IMR-90 (cell line): ENCODE data around the gene SLC25A25. TPM values are rescaled to one million over a fixed set of nuclear protein-coding genes. Genes with fewer than 3 reads are reported as not detected.

Experiments
- ATAC-seq: fragments of 200-7000 bp; cut with Tn5 transposase; 2 replicates; pipeline ENCODE4 v1.9.1; 2020; ENCODE audit warnings: low read depth, mild to moderate bottlenecking, moderate library complexity
- BruUV-seq: library from RNA; stranded (reverse); fragments of 400-500 nt; replicated peaks from 2 replicates; lab custom pipeline; 2021; lab: Mats Ljungman, UMichigan
- CTCF ChIA-PET: fragments of 300-600 bp; formaldehyde crosslinking; extraction: SDS; loops from one replicate; lab custom pipeline; 2021; ENCODE audit warnings: antibody characterized with exemption; lab: Yijun Ruan, JAX
- POLR2A ChIA-PET: fragments of 300-600 bp; sonication (Branson Sonifier 250); formaldehyde crosslinking; loops from one replicate; lab custom pipeline; 2022; ENCODE audit warnings: antibody characterized with exemption; ENCODE audit not compliant: unreplicated experiment; lab: Charles Lee
- DNase-seq: peaks from one replicate; pipeline ENCODE4 v3.0.0; 2013
- H2AFZ ChIP-seq: replicated peaks from 2 replicates; pipeline ENCODE3; 2013; ENCODE audit warnings: low read length, mild to moderate bottlenecking; ENCODE audit not compliant: poor library complexity
- H2AK5ac ChIP-seq: 2 replicates; pipeline ENCODE4 v1.6.1; 2013; ENCODE audit warnings: low read depth, low read length, inconsistent platforms
- H2AK9ac ChIP-seq: replicated peaks from 2 replicates; pipeline ENCODE3; 2013; ENCODE audit warnings: mild to moderate bottlenecking, low read depth, low read length, moderate library complexity; ENCODE audit not compliant: poor library complexity
- H2BK120ac ChIP-seq: 2 replicates; pipeline ENCODE4 v1.6.1; 2013; ENCODE audit warnings: low read depth, low read length, inconsistent platforms
- H2BK15ac ChIP-seq: 3 replicates; pipeline ENCODE4 v1.6.1; 2013; ENCODE audit warnings: low read depth, low read length, inconsistent platforms
- H2BK20ac ChIP-seq: 2 replicates; pipeline ENCODE4 v1.6.1; 2013; ENCODE audit warnings: low read depth, mild to moderate bottlenecking, inconsistent platforms, low read length, moderate library complexity
- H2BK5ac ChIP-seq: 2 replicates; pipeline ENCODE4 v1.6.1; 2013; ENCODE audit warnings: mild to moderate bottlenecking, low read depth, low read length, inconsistent platforms; ENCODE audit not compliant: poor library complexity, severe bottlenecking
- H3K14ac ChIP-seq: replicated peaks from 2 replicates; pipeline ENCODE4 v1.6.1; 2013; ENCODE audit warnings: low read depth, low read length, inconsistent platforms
- H3K18ac ChIP-seq: 2 replicates; pipeline ENCODE4 v1.6.1; 2013; ENCODE audit warnings: low read depth, low read length, control low read depth
- H3K23ac ChIP-seq: 2 replicates; pipeline ENCODE4 v1.6.1; 2013; ENCODE audit warnings: low read depth, low read length, inconsistent platforms
- H3K27ac ChIP-seq: 2 replicates; pipeline ENCODE4 v1.5.1; 2013; ENCODE audit warnings: mild to moderate bottlenecking, control low read depth, low read length; ENCODE audit not compliant: insufficient read depth
- H3K27me3 ChIP-seq: 2 replicates; pipeline ENCODE4 v1.6.1; 2013; ENCODE audit warnings: low read length; ENCODE audit not compliant: control insufficient read depth, insufficient read depth
- H3K36me3 ChIP-seq: 2 replicates; pipeline ENCODE4 v1.6.1; 2013; ENCODE audit warnings: low read length, mixed read lengths; ENCODE audit not compliant: control insufficient read depth, insufficient read depth
- H3K4ac ChIP-seq: 2 replicates; pipeline ENCODE4 v1.6.1; 2013; ENCODE audit warnings: low read depth, low read length, inconsistent platforms
- H3K4me1 ChIP-seq: 2 replicates; pipeline ENCODE4 v1.6.1; 2013; ENCODE audit warnings: low read length, mixed read lengths; ENCODE audit not compliant: control insufficient read depth, insufficient read depth
- H3K4me2 ChIP-seq: 2 replicates; pipeline ENCODE4 v1.6.1; 2013; ENCODE audit warnings: low read depth, mild to moderate bottlenecking, control low read depth, low read length, moderate library complexity
- H3K4me3 ChIP-seq: 2 replicates; pipeline ENCODE4 v1.5.1; 2013; ENCODE audit warnings: low read depth, mild to moderate bottlenecking, control low read depth, low read length, moderate library complexity; ENCODE audit not compliant: insufficient read depth
- H3K56ac ChIP-seq: 2 replicates; pipeline ENCODE4 v1.6.1; 2013; ENCODE audit warnings: low read length, inconsistent platforms; ENCODE audit not compliant: insufficient read depth; ENCODE audit errors: extremely low read depth
- H3K79me1 ChIP-seq, 2 experiments: 2 replicates each; pipeline ENCODE4 v1.6.1; 2013; ENCODE audit warnings: low read length in 2 of 2, inconsistent platforms in 1 of 2, low read depth in 1 of 2
- H3K9ac ChIP-seq: 2 replicates; pipeline ENCODE4 v1.6.1; 2013; ENCODE audit warnings: low read depth, low read length, control low read depth
- H3K9me1 ChIP-seq: 2 replicates; pipeline ENCODE4 v1.6.1; 2013; ENCODE audit warnings: low read length, inconsistent platforms; ENCODE audit not compliant: insufficient read depth
- H3K9me3 ChIP-seq: 2 replicates; pipeline ENCODE4 v1.6.1; 2013; ENCODE audit warnings: low read length; ENCODE audit not compliant: control insufficient read depth, insufficient read depth
- H4K20me1 ChIP-seq: 2 replicates; pipeline ENCODE4 v1.6.1; 2013; ENCODE audit warnings: low read length, inconsistent platforms; ENCODE audit not compliant: insufficient read depth
- H4K5ac ChIP-seq: 2 replicates; pipeline ENCODE4 v1.6.1; 2013; ENCODE audit warnings: mild to moderate bottlenecking, low read depth, low read length, control low read depth
- H4K8ac ChIP-seq, 2 experiments: 2 replicates each; pipeline ENCODE4 v1.6.1; 2013; ENCODE audit warnings: low read depth in 2 of 2, low read length in 2 of 2, control low read depth in 1 of 2, inconsistent platforms in 1 of 2
- H4K91ac ChIP-seq: 2 replicates; pipeline ENCODE4 v1.6.1; 2013; ENCODE audit warnings: low read depth, low read length, inconsistent platforms; ENCODE audit not compliant: insufficient read depth
- MAZ ChIP-seq: IDR thresholded peaks from 2 replicates; pipeline ENCODE4 v1.6.1; 2012; ENCODE audit warnings: low read depth, mild to moderate bottlenecking, low read length, improper control_type of control experiment, moderate library complexity, borderline replicate concordance
- MXI1 ChIP-seq: IDR thresholded peaks from 2 replicates; pipeline ENCODE4 v1.6.1; 2012; ENCODE audit warnings: low read depth, mild to moderate bottlenecking, low read length, moderate library complexity, borderline replicate concordance
- NFE2L2 ChIP-seq: fragments of 150-350 bp; IDR thresholded peaks from 2 replicates; pipeline ENCODE4 v1.6.1; 2016; ENCODE audit warnings: low read depth, mild to moderate bottlenecking, low read length
- WGBS, 2 experiments: methylation state at CpG; one replicate each; pipeline versions ENCODE4 v1.1.5 to v1.1.7; 2013; ENCODE audit warnings: missing lambda C conversion rate in 2 of 2; ENCODE audit not compliant: insufficient read length in 1 of 2; ENCODE audit errors: extremely low coverage in 2 of 2; 5-methylcytosine and 5-hydroxymethylcytosine counted together
- dilution Hi-C: fragments of 300-500 bp; cut with HindIII; formaldehyde crosslinking; loops from one replicate; pipeline ENCODE4 v1.14.3; 2018; ENCODE audit warnings: low sequenced_read_pairs; ENCODE audit not compliant: unreplicated experiment
- in situ Hi-C: fragments of 300-500 bp; cut with MboI; formaldehyde crosslinking; loops from 3 replicates; pipeline ENCODE4 v1.14.3; 2019; ENCODE audit warnings: low sequenced_read_pairs, inconsistent platforms, mixed read lengths
- intact Hi-C: fragments of 100-400 bp; cut with micrococcal nuclease; formaldehyde crosslinking; loops from 2 replicates; pipeline ENCODE4 v1.10.0; 2022
- polyA plus RNA-seq, 3 experiments: library from polyadenylated mRNA; depleted of rRNA; stranded (reverse); fragments of >200 nt; gene quantifications; 2 replicates each; pipeline ENCODE4 v1.2.3, GENCODE V29; 2012; ENCODE audit warnings: low replicate concordance in 1 of 3
- total RNA-seq: library from RNA; depleted of rRNA; stranded (reverse); fragments of >200 nt; gene quantifications from 2 replicates; pipeline ENCODE4 v1.2.3, GENCODE V29; 2012

The SLC25A25 gene
- total and polyA plus RNA-seq, 2 of the 4 experiments (the other 2 are of a cell fraction) = 14.0 to 17.9 TPM

DNA sequence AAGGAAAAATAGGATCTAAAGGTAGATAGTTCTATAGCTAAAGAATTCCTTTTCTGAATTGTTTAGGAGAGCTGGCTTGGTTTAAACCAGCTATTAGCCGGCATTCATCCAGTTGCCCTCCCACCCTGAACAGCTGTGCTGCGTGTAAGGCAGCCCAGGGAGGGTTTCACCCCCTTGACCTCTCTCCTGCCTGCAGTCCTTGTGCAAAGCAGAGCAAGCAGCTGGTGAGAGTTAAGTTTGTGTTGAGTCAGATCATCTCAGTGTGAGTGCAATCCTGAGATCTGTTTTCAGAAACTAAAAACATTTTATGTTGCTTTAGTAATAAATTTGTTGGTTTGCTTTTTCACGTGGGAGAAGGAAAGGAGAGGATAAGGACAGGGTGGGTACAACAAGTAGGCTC is 13.0 kb downstream of the SLC25A25 start (continued):
- TF ChIP-seq MAZ = peak; percentile 80; the same call in 1 of the 2 replicates

DNA sequence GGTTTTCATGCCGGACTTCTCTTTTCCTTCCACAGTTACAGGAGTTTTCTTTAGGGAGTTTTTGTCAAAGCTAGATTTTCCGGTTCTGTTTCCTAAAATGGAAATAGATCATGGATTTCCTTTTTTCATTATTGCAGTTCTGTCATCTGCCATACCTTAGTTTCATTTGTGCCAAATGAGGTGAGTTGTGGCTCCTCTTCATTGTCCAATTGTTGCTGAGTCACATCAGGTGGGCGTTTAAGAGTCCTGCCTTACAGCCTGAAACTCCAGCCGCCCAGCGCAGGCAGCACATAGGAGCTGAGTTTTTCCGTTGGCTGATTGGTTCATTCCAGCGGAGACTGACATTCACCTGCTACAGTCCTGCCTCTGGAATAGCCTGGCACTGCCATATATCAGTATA is 14.1 kb downstream of the SLC25A25 start:
- intact Hi-C loops (loop anchor here (5.0 kb wide), 1 partner anchor 115 kb away; no protein-coding TSS in a partner anchor), dilution Hi-C loops (no loop called here), in situ Hi-C loops (no loop called here)
- Histone ChIP-seq H2BK20ac (peak overlapping the region; percentile 9; the same call in 1 of the 2 replicates), H3K4me3 (no peak overlapping the region), H3K9me1 (peaks cover 13% of the 10 kb centered on the region), H2BK15ac (no peak overlapping the region; the same call in 2 of the 3 replicates), H2BK120ac (peak overlapping the region; percentile 63; the same call in 1 of the 2 replicates), H3K4me1 (peaks cover 32% of the 10 kb centered on the region), H4K5ac (peak overlapping the region; percentile 39; the same call in 1 of the 2 replicates), H3K27me3 (no peaks in the 10 kb centered on the region), H2AK5ac (peak overlapping the region; percentile 83; the same call in 1 of the 2 replicates), H2AFZ (no peak overlapping the region), H2AK9ac (no peak overlapping the region), H3K9ac (no peak overlapping the region), H2BK5ac (peak overlapping the region; percentile 5), H3K9me3 (no peaks in the 10 kb centered on the region), H3K14ac (no peak overlapping the region), H3K23ac (no peak overlapping the region), H3K36me3 (no peaks in the 10 kb centered on the region), H3K18ac (peak overlapping the region; percentile 34; the same call in 1 of the 2 replicates), H3K27ac (peak overlapping the region; percentile 92; the same call in 1 of the 2 replicates), H3K79me1 (peaks cover 5 to 67% of the 10 kb centered on the region in 2 experiments), H3K4me2 (no peak overlapping the region; the same call in 1 of the 2 replicates), H3K4ac (peak overlapping the region; percentile 4; the same call in 1 of the 2 replicates), H4K91ac (no peak overlapping the region; the same call in 1 of the 2 replicates), H4K8ac (peak overlapping the region in 1 of 2 experiments; percentile 45; a peak in 1 of 4 replicates), H4K20me1 (peaks cover 11% of the 10 kb centered on the region), H3K56ac (no peak overlapping the region)
- ChIA-PET CTCF (no interaction called here), POLR2A (no interaction called here)
- DNase-seq (no peak), ATAC-seq (no peak)
- 100% methylated on average over 1 of the region's 7 CpGs; no CpG with 5 or more reads in 1 of the 2 experiments for WGBS, 2 experiments
- no TSS peak for BruUV-seq
- TF ChIP-seq NFE2L2 = peak; percentile 48
- TF ChIP-seq MXI1 = no peak
